Measurements from ENCODE around the gene KCNN3.

DNA sequence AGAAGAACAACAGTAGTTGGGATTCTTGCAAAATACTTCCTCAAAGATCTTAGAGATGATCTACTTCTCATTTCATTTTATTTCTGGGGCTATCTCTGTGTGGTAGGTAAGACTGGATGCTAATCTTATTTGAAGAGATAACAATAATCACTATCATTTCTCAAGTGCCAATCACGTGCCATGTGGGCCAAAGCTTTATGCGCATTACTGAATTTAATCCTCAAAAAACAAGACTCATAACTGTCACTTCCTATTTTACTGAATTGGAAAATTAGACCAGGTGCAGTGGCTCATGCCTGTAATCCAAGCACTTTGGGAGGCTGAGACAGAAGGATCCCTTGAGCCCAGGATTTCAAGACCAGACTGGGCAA is 121.7 kb downstream of the KCNN3 start:
- no peak for TF ChIP-seq ASH2L (IDR thresholded peaks at IDR 0.05; ENCODE audit: insufficient read length, low read depth, low read length)
- TF ChIP-seq, protein P1, sequence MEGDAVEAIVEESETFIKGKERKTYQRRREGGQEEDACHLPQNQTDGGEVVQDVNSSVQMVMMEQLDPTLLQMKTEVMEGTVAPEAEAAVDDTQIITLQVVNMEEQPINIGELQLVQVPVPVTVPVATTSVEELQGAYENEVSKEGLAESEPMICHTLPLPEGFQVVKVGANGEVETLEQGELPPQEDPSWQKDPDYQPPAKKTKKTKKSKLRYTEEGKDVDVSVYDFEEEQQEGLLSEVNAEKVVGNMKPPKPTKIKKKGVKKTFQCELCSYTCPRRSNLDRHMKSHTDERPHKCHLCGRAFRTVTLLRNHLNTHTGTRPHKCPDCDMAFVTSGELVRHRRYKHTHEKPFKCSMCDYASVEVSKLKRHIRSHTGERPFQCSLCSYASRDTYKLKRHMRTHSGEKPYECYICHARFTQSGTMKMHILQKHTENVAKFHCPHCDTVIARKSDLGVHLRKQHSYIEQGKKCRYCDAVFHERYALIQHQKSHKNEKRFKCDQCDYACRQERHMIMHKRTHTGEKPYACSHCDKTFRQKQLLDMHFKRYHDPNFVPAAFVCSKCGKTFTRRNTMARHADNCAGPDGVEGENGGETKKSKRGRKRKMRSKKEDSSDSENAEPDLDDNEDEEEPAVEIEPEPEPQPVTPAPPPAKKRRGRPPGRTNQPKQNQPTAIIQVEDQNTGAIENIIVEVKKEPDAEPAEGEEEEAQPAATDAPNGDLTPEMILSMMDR (CRISPR knock-in tag; IDR thresholded peaks at IDR 0.05), result no peak
- no peak for TF ChIP-seq ZNF326 (CRISPR knock-in tag; IDR thresholded peaks at IDR 0.05; ENCODE audit: borderline replicate concordance)
- no peak for TF ChIP-seq ZNF775 (CRISPR knock-in tag; IDR thresholded peaks at IDR 0.05; ENCODE audit: borderline replicate concordance)

Measured in HepG2 (cell line).